HCT116 (cell line): ENCODE results near the gene ARL14. TPM values are rescaled to one million over a fixed set of nuclear protein-coding genes. Genes with fewer than 3 reads are reported as not detected.
A peak's percentile ranks its signal among the peaks of the same experiment; 100 is the strongest.

Source experiments
- ATAC-seq: fragments of 200-7000 bp; cut with Tn5 transposase; 2 replicates; pipeline ENCODE4 v1.9.1; 2020; ENCODE audit warnings: mild to moderate bottlenecking, moderate library complexity
- BruUV-seq: library from RNA; stranded (reverse); fragments of 400-500 nt; replicated peaks from 2 replicates; lab custom pipeline; 2021; lab: Mats Ljungman, UMichigan
- CTCF ChIA-PET: fragments of 300-600 bp; sonication (Branson Sonifier 250); formaldehyde crosslinking; loops from one replicate; lab custom pipeline; 2021; ENCODE audit warnings: antibody characterized with exemption; lab: Charles Lee
- POLR2A ChIA-PET: fragments of 300-600, 350-600 bp; sonication (Branson Sonifier 250); formaldehyde crosslinking; loops from one replicate; lab custom pipeline; 2021; ENCODE audit warnings: antibody characterized with exemption; lab: Charles Lee
- RAD21 ChIA-PET, 2 experiments: fragments of 300-600 bp; sonication (Branson Sonifier 250); formaldehyde crosslinking; loops; one replicate each; lab custom pipeline; 2023; ENCODE audit warnings: low total read pairs in 2 of 2; ENCODE audit not compliant: uncharacterized antibody in 2 of 2, unreplicated experiment in 2 of 2, low non-redundant PET in 1 of 2; lab: Charles Lee
- DNase-seq: peaks from one replicate; pipeline ENCODE4 v3.0.0-alpha.2; 2010; ENCODE audit warnings: low read depth, low spot score
- H2AFZ ChIP-seq: fragments of 200-600 bp; shearing (Covaris generic), sonication (generic); 2 replicates; pipeline ENCODE4 v1.6.1; 2017; ENCODE audit warnings: low read depth, mixed run types, mixed read lengths, antibody characterized with exemption, low read length; ENCODE audit not compliant: poor library complexity, severe bottlenecking
- H3K27ac ChIP-seq: 2 replicates; pipeline ENCODE4 v1.5.1; 2012; ENCODE audit warnings: low read depth, low read length
- H3K27me3 ChIP-seq: fragments of 200-600 bp; sonication (generic); 2 replicates; pipeline ENCODE4 v1.6.1; 2016; ENCODE audit warnings: mixed run types, low read length, mixed read lengths; ENCODE audit not compliant: insufficient read depth
- H3K36me3 ChIP-seq, 2 experiments: fragments of 200-500 bp in 1 of 2; fragments of 200-600 bp in 1 of 2; sonication (Bioruptor generic) in 1 of 2; sonication (generic) in 1 of 2; 2 replicates each; pipeline versions ENCODE4 v1.5.1 to v1.6.1; 2014 to 2016; ENCODE audit warnings: low read length in 2 of 2, inconsistent platforms in 1 of 2, mixed read lengths in 1 of 2, mixed run types in 1 of 2; ENCODE audit not compliant: insufficient read depth in 2 of 2, control insufficient read depth in 1 of 2
- H3K4me1 ChIP-seq, 2 experiments: fragments of 200-600 bp in 1 of 2; sonication (generic) in 1 of 2; 2 replicates each; pipeline versions ENCODE4 v1.5.1 to v1.6.1; 2012 to 2017; ENCODE audit warnings: low read length in 2 of 2, inconsistent platforms in 1 of 2, mild to moderate bottlenecking in 1 of 2, mixed read lengths in 1 of 2, mixed run types in 1 of 2, moderate library complexity in 1 of 2; ENCODE audit not compliant: insufficient read depth in 2 of 2, control insufficient read depth in 1 of 2
- H3K4me2 ChIP-seq: fragments of 200-600 bp; sonication (generic); 2 replicates; pipeline ENCODE4 v1.6.1; 2017; ENCODE audit warnings: mixed run types, low read length, mixed read lengths
- H3K4me3 ChIP-seq, 2 experiments: fragments of 200-600 bp in 1 of 2; sonication (generic) in 1 of 2; replicated peaks in 1 of 2; 2 replicates each; pipeline ENCODE4 v1.5.1; 2011 to 2016; ENCODE audit warnings: low read length in 2 of 2, control low read depth in 1 of 2, low read depth in 1 of 2, mild to moderate bottlenecking in 1 of 2, mixed read lengths in 1 of 2, mixed run types in 1 of 2
- H3K79me2 ChIP-seq: fragments of 200-600 bp; sonication (generic); 2 replicates; pipeline ENCODE4 v1.6.1; 2017; ENCODE audit warnings: mild to moderate bottlenecking, mixed run types, low read length, moderate library complexity, mixed read lengths; ENCODE audit not compliant: insufficient read depth
- H3K9ac ChIP-seq: fragments of 200-600 bp; sonication (generic); 2 replicates; pipeline ENCODE4 v1.6.1; 2016; ENCODE audit warnings: low read length, mixed read lengths
- H3K9me2 ChIP-seq: fragments of 200-600 bp; sonication (generic), shearing (Covaris generic); 2 replicates; pipeline ENCODE4 v1.6.1; 2017; ENCODE audit warnings: mixed run types, mild to moderate bottlenecking, moderate library complexity; ENCODE audit not compliant: insufficient read depth
- H3K9me3 ChIP-seq, 2 experiments: fragments of 200-500 bp in 1 of 2; fragments of 200-600 bp in 1 of 2; sonication (Bioruptor generic) in 1 of 2; sonication (generic) in 1 of 2; 2 replicates each; pipeline ENCODE4 v1.6.1; 2014 to 2017; ENCODE audit warnings: low read length in 2 of 2, mixed read lengths in 2 of 2, inconsistent platforms in 1 of 2, low read depth in 1 of 2, mild to moderate bottlenecking in 1 of 2, mixed run types in 1 of 2, moderate library complexity in 1 of 2; ENCODE audit not compliant: control insufficient read depth in 1 of 2, insufficient read depth in 1 of 2
- H4K20me1 ChIP-seq: fragments of 200-600 bp; sonication (generic), shearing (Covaris generic); 2 replicates; pipeline ENCODE4 v1.6.1; 2017; ENCODE audit warnings: mixed run types, mild to moderate bottlenecking, moderate library complexity; ENCODE audit not compliant: insufficient read depth
- ELF1 ChIP-seq: IDR thresholded peaks from 2 replicates; pipeline ENCODE4 v1.6.1; 2012; ENCODE audit warnings: low read depth, borderline replicate concordance
- JUND ChIP-seq: IDR thresholded peaks from 2 replicates; pipeline ENCODE4 v1.6.1; 2012
- intact Hi-C: fragments of 100-400 bp; cut with micrococcal nuclease; formaldehyde crosslinking; loops from 2 replicates; pipeline ENCODE4 v1.10.0; 2022
- total RNA-seq: library from RNA; stranded (reverse); gene quantifications from one replicate; pipeline ENCODE4 v1.2.1, GENCODE V29; 2021; ENCODE audit not compliant: unreplicated experiment
- TF ChIP-seq, protein P1 (sequence below), 3 experiments: fragments of 200-600 bp in 1 of 3; sonication (generic) in 1 of 3; IDR thresholded peaks in 2 of 3; conservative IDR thresholded peaks in 1 of 3; 2 replicates each; pipeline ENCODE4 v1.5.1; 2012 to 2017; ENCODE audit warnings: low read depth in 2 of 3, low read length in 2 of 3, antibody characterized with exemption in 1 of 3, borderline replicate concordance in 1 of 3, control low read depth in 1 of 3, mild to moderate bottlenecking in 1 of 3, mixed read lengths in 1 of 3, mixed run types in 1 of 3, moderate library complexity in 1 of 3; ENCODE audit not compliant: insufficient read depth in 1 of 3
- TF ChIP-seq, protein P2 (sequence below): IDR thresholded peaks from 2 replicates; pipeline ENCODE4 v1.6.1; 2011; ENCODE audit warnings: mild to moderate bottlenecking, low read length, moderate library complexity; ENCODE audit not compliant: insufficient replicate concordance; ENCODE audit errors: extremely low read depth

Gene ARL14
- total RNA-seq, 1 experiment from 2014 or later: 0.42 TPM

DNA sequence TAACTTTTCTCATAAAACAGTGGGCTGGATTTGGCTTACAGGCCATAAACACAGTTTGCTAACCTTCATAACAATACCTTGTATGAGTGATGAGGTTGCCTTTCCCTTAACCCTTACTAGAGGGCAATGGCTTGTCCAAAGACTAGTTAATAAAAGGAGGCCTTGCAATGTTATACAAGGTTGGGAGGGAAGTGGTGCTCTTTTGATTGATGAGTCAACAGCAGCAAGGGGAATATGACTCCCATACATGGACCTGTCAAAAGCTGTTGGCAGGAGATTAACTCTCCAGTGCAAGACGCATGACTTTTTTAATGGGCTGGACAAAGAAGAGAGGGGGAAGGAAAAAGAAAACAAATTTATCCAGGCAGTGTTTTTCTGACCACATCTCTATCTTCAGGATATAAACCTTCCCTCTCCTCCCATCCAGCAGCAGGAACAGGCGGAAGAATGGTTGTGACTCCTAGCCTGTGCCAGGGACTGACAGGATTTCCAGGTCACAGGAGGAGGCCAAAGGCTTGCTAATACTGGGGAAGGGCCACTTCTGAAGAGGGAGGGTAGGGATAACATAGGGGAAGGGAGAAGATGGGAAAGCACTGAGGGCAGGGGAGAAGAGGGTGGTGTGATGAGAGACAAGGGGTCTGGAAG is 35.2 kb upstream of the ARL14 start:
- Histone ChIP-seq H3K4me1 (peaks cover 0 to 6% of the 10 kb centered on the region in 2 experiments; a peak in 1 of 4 replicates), H3K4me3 (no peak overlapping the region), H3K36me3 (no peaks in the 10 kb centered on the region), H2AFZ (no peak overlapping the region), H4K20me1 (no peaks in the 10 kb centered on the region), H3K79me2 (no peaks in the 10 kb centered on the region), H3K4me2 (no peak overlapping the region), H3K9ac (no peak overlapping the region), H3K27me3 (no peaks in the 10 kb centered on the region), H3K9me3 (no peaks in the 10 kb centered on the region), H3K9me2 (0 out of 2 replicates have a peak, but pooled peaks cover 3% of the 10 kb centered on the region), H3K27ac (no peak overlapping the region)
- no TSS peak for BruUV-seq
- TF ChIP-seq ELF1 (no peak), JUND (no peak)
- DNase-seq (no peak), ATAC-seq (no peak)
- intact Hi-C loops: no loop called here
- POLR2A ChIA-PET: no interaction called here
- CTCF ChIA-PET: no interaction called here
- RAD21 ChIA-PET: no interaction called here

DNA sequence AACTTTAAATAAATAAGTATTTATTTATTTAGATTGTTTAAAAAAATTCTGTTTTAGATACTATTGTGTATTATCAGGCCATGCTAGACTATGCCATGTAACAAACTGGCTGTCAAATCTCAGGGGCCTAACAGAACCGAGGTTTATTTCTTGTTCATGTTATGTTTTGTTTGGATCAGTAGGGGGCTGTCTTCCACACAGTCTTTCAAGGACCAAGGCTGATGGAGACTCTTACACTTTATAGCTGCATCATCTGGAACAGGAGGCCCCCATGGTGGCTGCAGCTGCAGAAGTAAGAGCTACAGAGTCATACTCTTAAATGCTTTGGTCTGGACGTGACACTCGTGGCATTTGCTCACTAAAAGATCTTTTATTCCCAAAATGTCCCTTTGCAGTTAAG is 33.0 kb upstream of the ARL14 start:
- RAD21 ChIA-PET: no interaction called here
- H3K9ac ChIP-seq: no peak overlapping the region
- H3K27ac ChIP-seq: no peak overlapping the region
- no peak overlapping the region for H3K4me3 ChIP-seq
- BruUV-seq: no TSS peak
- CTCF ChIA-PET: no interaction called here
- ATAC-seq: peak; percentile 84
- H3K27me3 ChIP-seq: no peaks in the 10 kb centered on the region
- H3K9me2 ChIP-seq: no peaks in the 10 kb centered on the region
- no peaks in the 10 kb centered on the region for H3K4me1 ChIP-seq
- POLR2A ChIA-PET: no interaction called here
- no peak overlapping the region for H3K4me2 ChIP-seq
- DNase-seq: no peak
- no peak overlapping the region for H2AFZ ChIP-seq
- no peaks in the 10 kb centered on the region for H3K36me3 ChIP-seq
- intact Hi-C loops: no loop called here
- TF ChIP-seq, protein P1, sequence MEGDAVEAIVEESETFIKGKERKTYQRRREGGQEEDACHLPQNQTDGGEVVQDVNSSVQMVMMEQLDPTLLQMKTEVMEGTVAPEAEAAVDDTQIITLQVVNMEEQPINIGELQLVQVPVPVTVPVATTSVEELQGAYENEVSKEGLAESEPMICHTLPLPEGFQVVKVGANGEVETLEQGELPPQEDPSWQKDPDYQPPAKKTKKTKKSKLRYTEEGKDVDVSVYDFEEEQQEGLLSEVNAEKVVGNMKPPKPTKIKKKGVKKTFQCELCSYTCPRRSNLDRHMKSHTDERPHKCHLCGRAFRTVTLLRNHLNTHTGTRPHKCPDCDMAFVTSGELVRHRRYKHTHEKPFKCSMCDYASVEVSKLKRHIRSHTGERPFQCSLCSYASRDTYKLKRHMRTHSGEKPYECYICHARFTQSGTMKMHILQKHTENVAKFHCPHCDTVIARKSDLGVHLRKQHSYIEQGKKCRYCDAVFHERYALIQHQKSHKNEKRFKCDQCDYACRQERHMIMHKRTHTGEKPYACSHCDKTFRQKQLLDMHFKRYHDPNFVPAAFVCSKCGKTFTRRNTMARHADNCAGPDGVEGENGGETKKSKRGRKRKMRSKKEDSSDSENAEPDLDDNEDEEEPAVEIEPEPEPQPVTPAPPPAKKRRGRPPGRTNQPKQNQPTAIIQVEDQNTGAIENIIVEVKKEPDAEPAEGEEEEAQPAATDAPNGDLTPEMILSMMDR (IDR thresholded peaks at IDR 0.05 in 2 of 3, conservative IDR thresholded peaks at IDR 0.05 in 1 of 3; ENCODE audit: borderline replicate concordance in 1 of 3, insufficient read depth in 1 of 3, low read depth in 2 of 3, low read length in 2 of 3): peak; percentile 4 to 26 (median 6); a peak in 3 of 6 replicates
- TF ChIP-seq, protein P2, sequence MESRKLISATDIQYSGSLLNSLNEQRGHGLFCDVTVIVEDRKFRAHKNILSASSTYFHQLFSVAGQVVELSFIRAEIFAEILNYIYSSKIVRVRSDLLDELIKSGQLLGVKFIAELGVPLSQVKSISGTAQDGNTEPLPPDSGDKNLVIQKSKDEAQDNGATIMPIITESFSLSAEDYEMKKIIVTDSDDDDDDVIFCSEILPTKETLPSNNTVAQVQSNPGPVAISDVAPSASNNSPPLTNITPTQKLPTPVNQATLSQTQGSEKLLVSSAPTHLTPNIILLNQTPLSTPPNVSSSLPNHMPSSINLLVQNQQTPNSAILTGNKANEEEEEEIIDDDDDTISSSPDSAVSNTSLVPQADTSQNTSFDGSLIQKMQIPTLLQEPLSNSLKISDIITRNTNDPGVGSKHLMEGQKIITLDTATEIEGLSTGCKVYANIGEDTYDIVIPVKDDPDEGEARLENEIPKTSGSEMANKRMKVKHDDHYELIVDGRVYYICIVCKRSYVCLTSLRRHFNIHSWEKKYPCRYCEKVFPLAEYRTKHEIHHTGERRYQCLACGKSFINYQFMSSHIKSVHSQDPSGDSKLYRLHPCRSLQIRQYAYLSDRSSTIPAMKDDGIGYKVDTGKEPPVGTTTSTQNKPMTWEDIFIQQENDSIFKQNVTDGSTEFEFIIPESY: no peak
- H3K9me3 ChIP-seq: no peaks in the 10 kb centered on the region
- no peaks in the 10 kb centered on the region for H4K20me1 ChIP-seq
- H3K79me2 ChIP-seq: no peaks in the 10 kb centered on the region
